Peyer's patch (tissue), 4 donors: ENCODE results near the gene MGRN1. TPM values are rescaled to one million over a fixed set of nuclear protein-coding genes. Genes with fewer than 3 reads are reported as not detected.

ENCODE experiments used
- DNase-seq, 3 donors: peaks; one replicate each; pipeline ENCODE4 v3.0.0-alpha.2; 2017 to 2019
- H3K27ac ChIP-seq, 4 donors: fragments of 200-600 bp; sonication (generic); one replicate each; pipeline ENCODE4 v1.5.1; 2016 to 2019
- H3K27me3 ChIP-seq, 2 donors: fragments of 200-600 bp; sonication (generic); one replicate each; pipeline ENCODE4 v1.5.1; 2019
- H3K36me3 ChIP-seq, 3 donors: fragments of 200-600 bp; sonication (generic); one replicate each; pipeline ENCODE4 v1.5.1; 2016 to 2019
- H3K4me1 ChIP-seq, 4 donors: fragments of 200-600 bp; sonication (generic); one replicate each; pipeline ENCODE4 v1.5.1; 2016 to 2019
- H3K4me3 ChIP-seq, 4 donors: fragments of 200-600 bp; sonication (generic); 1 replicate in 3 of 4; 2 replicates in 1 of 4; pipeline ENCODE4 v1.5.1; 2016 to 2019; ENCODE audit warnings: mild to moderate bottlenecking in 1 of 4
- H3K9me3 ChIP-seq, 4 donors: fragments of 200-600 bp; sonication (generic); one replicate each; pipeline ENCODE4 v1.5.1; 2016 to 2019; ENCODE audit warnings: mild to moderate bottlenecking in 1 of 4
- CTCF ChIP-seq, 6 experiments: fragments of 450-650 bp in 4 of 6; fragments of 200-600 bp in 2 of 6; sonication (generic) in 1 of 6; IDR thresholded peaks; one replicate each; pipeline ENCODE4 v1.5.1; 2017 to 2019; ENCODE audit warnings: antibody characterized with exemption in 6 of 6, mild to moderate bottlenecking in 3 of 6, moderate library complexity in 1 of 6
- POLR2A ChIP-seq, 2 donors: fragments of 450-650 bp; IDR thresholded peaks; one replicate each; pipeline ENCODE4 v1.5.1; 2017; ENCODE audit warnings: antibody characterized with exemption in 2 of 2, mild to moderate bottlenecking in 2 of 2, moderate library complexity in 2 of 2
- total RNA-seq, 4 donors: library from RNA; depleted of rRNA; stranded (reverse); fragments of >200 nt; gene quantifications; one replicate each; pipeline ENCODE4 v1.1.0, GENCODE V29; 2016

MGRN1 gene
- total RNA-seq, 4 donors from 2014 or later = 74.1 to 147 (median 93.8) TPM

GRCh38 chr16:4667203-4667963 is 42.8 kb downstream of the MGRN1 start:
- Histone ChIP-seq H3K4me1 (peaks cover 0 to 27% (median 8%) of the 10 kb centered on the region in 4 donors), H3K27ac (no peak overlapping the region), H3K4me3 (no peak overlapping the region), H3K36me3 (peaks cover 0 to 59% (median 0%) of the 10 kb centered on the region in 3 donors), H3K27me3 (no peaks in the 10 kb centered on the region), H3K9me3 (no peaks in the 10 kb centered on the region)
- no peak for TF ChIP-seq CTCF (IDR thresholded peaks at IDR 0.05)
- no peak for TF ChIP-seq POLR2A (IDR thresholded peaks at IDR 0.05)
- no peak for DNase-seq

DNA sequence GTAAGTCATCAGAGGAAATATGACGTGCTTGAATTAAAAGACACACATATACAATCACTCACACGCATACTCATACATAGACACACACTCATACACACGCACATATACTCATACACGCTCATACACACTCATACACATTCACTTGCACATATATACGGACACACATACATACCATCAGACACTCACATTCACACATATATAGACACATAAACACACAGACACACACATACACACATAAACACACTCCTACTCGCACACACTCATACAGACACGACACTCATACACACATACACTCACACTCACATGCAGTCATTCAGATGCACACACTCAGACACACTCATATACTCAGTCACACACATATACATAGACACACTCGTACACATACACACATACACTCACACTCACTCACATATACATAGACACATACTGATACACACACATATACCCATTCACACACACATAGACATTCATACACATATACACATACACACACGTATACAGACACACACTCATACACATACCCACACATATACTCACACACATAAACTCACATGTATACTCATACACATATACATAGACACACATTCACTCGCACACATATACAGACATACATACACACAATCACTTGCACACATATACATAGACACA is 43.8 kb downstream of the MGRN1 start:
- H3K9me3 ChIP-seq = no peaks in the 10 kb centered on the region
- no peak for DNase-seq
- peaks cover 0 to 25% (median 8%) of the 10 kb centered on the region in 4 donors for H3K4me1 ChIP-seq
- TF ChIP-seq CTCF (IDR thresholded peaks at IDR 0.05) (no peak), POLR2A (IDR thresholded peaks at IDR 0.05) (no peak)
- peaks cover 0 to 70% (median 0%) of the 10 kb centered on the region in 3 donors for H3K36me3 ChIP-seq
- H3K27me3 ChIP-seq = no peaks in the 10 kb centered on the region
- no peak overlapping the region for H3K27ac ChIP-seq
- H3K4me3 ChIP-seq = no peak overlapping the region

- Histone ChIP-seq H3K4me1 (peaks cover 0 to 18% (median 7%) of the 10 kb centered on the region in 4 donors), H3K9me3 (no peaks in the 10 kb centered on the region), H3K27me3 (no peaks in the 10 kb centered on the region), H3K4me3 (no peak overlapping the region), H3K27ac (no peak overlapping the region), H3K36me3 (peaks cover 0 to 58% (median 0%) of the 10 kb centered on the region in 3 donors)
- no peak for DNase-seq
- TF ChIP-seq CTCF (IDR thresholded peaks at IDR 0.05) (no peak), POLR2A (IDR thresholded peaks at IDR 0.05) (no peak)
These were observed 48.9 kb downstream of the MGRN1 start for GRCh38 chr16:4673387-4674046.

- peaks cover 0 to 43% (median 0%) of the 10 kb centered on the region in 3 donors for H3K36me3 ChIP-seq
These were observed 50.4 kb downstream of the MGRN1 start for GRCh38 chr16:4674926-4675530.

More at GRCh38 chr16:4674926-4675530, 50.4 kb downstream of the MGRN1 start:
- H3K4me3 ChIP-seq = no peak overlapping the region
- no peak for DNase-seq
- no peak for TF ChIP-seq POLR2A (IDR thresholded peaks at IDR 0.05)
- no peak for TF ChIP-seq CTCF (IDR thresholded peaks at IDR 0.05)
- peaks cover 6 to 21% (median 12%) of the 10 kb centered on the region in 4 donors for H3K4me1 ChIP-seq
- no peaks in the 10 kb centered on the region for H3K9me3 ChIP-seq
- H3K27me3 ChIP-seq = no peaks in the 10 kb centered on the region
- peak overlapping the region in 1 of 4 donors; percentile 44 for H3K27ac ChIP-seq
